Tibial artery (tissue), 4 donors: ENCODE data around the gene CRBN.

Experiments
- DNase-seq, 2 donors: peaks; one replicate each; pipeline ENCODE4 v3.0.0-alpha.2; 2019
- H3K27ac ChIP-seq, 2 donors: fragments of 200-600 bp; sonication (generic) in 1 of 2; 1 replicate in 1 of 2; 2 replicates in 1 of 2; pipeline ENCODE4 v1.5.1; 2018 to 2019; ENCODE audit warnings: mild to moderate bottlenecking in 1 of 2
- H3K27me3 ChIP-seq, 2 donors: fragments of 200-600 bp; sonication (generic) in 1 of 2; one replicate each; pipeline versions ENCODE4 v1.5.1 to v1.6.0; 2016 to 2019
- H3K36me3 ChIP-seq, 3 donors: fragments of 200-600 bp; sonication (generic) in 2 of 3; one replicate each; pipeline ENCODE4 v1.5.1; 2016 to 2019; ENCODE audit warnings: mild to moderate bottlenecking in 2 of 3
- H3K4me1 ChIP-seq, 4 donors: fragments of 200-600 bp; sonication (generic) in 2 of 4; 1 replicate in 3 of 4; 2 replicates in 1 of 4; pipeline ENCODE4 v1.5.1; 2016 to 2019
- H3K4me3 ChIP-seq, 2 donors: fragments of 200-600 bp; sonication (generic) in 1 of 2; 1 replicate in 1 of 2; 2 replicates in 1 of 2; pipeline ENCODE4 v1.5.1; 2018 to 2019; ENCODE audit warnings: mild to moderate bottlenecking in 2 of 2
- H3K9me3 ChIP-seq, 3 donors: fragments of 200-600 bp; sonication (generic) in 1 of 3; one replicate each; pipeline ENCODE4 v1.5.1; 2016 to 2019
- CTCF ChIP-seq, 2 experiments: fragments of 200-600 bp in 1 of 2; fragments of 450-650 bp in 1 of 2; IDR thresholded peaks; one replicate each; pipeline ENCODE4 v1.5.1; 2017 to 2019; ENCODE audit warnings: antibody characterized with exemption in 2 of 2, mild to moderate bottlenecking in 1 of 2, moderate library complexity in 1 of 2
- intact Hi-C: fragments of 100-400 bp; cut with DNase I; formaldehyde crosslinking; loops from one replicate; pipeline ENCODE4 v1.15.0; 2023; ENCODE audit warnings: low total_unique reads

Gene CRBN

GRCh38 chr3:3209714-3210113 lies 30.2 kb upstream of the CRBN start:
- H3K27ac ChIP-seq: no peak overlapping the region
- no peaks in the 10 kb centered on the region for H3K9me3 ChIP-seq
- DNase-seq: no peak
- TF ChIP-seq CTCF (IDR thresholded peaks at IDR 0.05): no peak
- H3K36me3 ChIP-seq: no peaks in the 10 kb centered on the region
- H3K27me3 ChIP-seq: no peaks in the 10 kb centered on the region
- H3K4me1 ChIP-seq: peaks cover 0 to 5% (median 2%) of the 10 kb centered on the region in 4 donors
- intact Hi-C loops: no loop called here
- H3K4me3 ChIP-seq: no peak overlapping the region

GRCh38 chr3:3209057-3209456 lies 29.6 kb upstream of the CRBN start:
- H3K36me3 ChIP-seq: no peaks in the 10 kb centered on the region
- no peaks in the 10 kb centered on the region for H3K9me3 ChIP-seq
- TF ChIP-seq CTCF (IDR thresholded peaks at IDR 0.05): no peak
- H3K4me1 ChIP-seq: peaks cover 0 to 5% (median 2%) of the 10 kb centered on the region in 4 donors
- no peaks in the 10 kb centered on the region for H3K27me3 ChIP-seq
- no peak for DNase-seq
- no peak overlapping the region for H3K27ac ChIP-seq
- H3K4me3 ChIP-seq: no peak overlapping the region
- intact Hi-C loops: no loop called here

GRCh38 chr3:3201611-3202010 lies 22.1 kb upstream of the CRBN start:
- intact Hi-C loops: loop anchor here (5.0 kb wide), 2 partner anchors 1071 to 1091 kb away; no protein-coding TSS in a partner anchor
- Histone ChIP-seq H3K36me3 (no peaks in the 10 kb centered on the region), H3K27ac (no peak overlapping the region), H3K4me1 (peaks cover 0 to 5% (median 0%) of the 10 kb centered on the region in 4 donors), H3K9me3 (no peaks in the 10 kb centered on the region), H3K27me3 (no peaks in the 10 kb centered on the region), H3K4me3 (no peak overlapping the region)
- TF ChIP-seq CTCF (IDR thresholded peaks at IDR 0.05): no peak
- DNase-seq: no peak

- peak; percentile 67 to 77 for TF ChIP-seq CTCF (IDR thresholded peaks at IDR 0.05)
- Histone ChIP-seq H3K36me3 (no peaks in the 10 kb centered on the region), H3K27me3 (no peaks in the 10 kb centered on the region), H3K4me1 (peaks cover 0 to 5% (median 0%) of the 10 kb centered on the region in 4 donors), H3K4me3 (no peak overlapping the region), H3K9me3 (no peaks in the 10 kb centered on the region), H3K27ac (no peak overlapping the region)
- intact Hi-C loops: loop anchor here (5.0 kb wide), 2 partner anchors 1072 to 1092 kb away; no protein-coding TSS in a partner anchor
- DNase-seq: peak in 1 of 2 donors; percentile 43
Measured at GRCh38 chr3:3200632-3201212, 21.2 kb upstream of the CRBN start.

GRCh38 chr3:3199306-3199705 lies 19.8 kb upstream of the CRBN start:
- Histone ChIP-seq H3K9me3 (no peaks in the 10 kb centered on the region), H3K4me1 (peaks cover 0 to 5% (median 0%) of the 10 kb centered on the region in 4 donors), H3K36me3 (no peaks in the 10 kb centered on the region), H3K4me3 (no peak overlapping the region), H3K27me3 (no peaks in the 10 kb centered on the region), H3K27ac (no peak overlapping the region)
- TF ChIP-seq CTCF (IDR thresholded peaks at IDR 0.05): no peak
- no peak for DNase-seq
- intact Hi-C loops: no loop called here
